Type B pancreatic cell (in vitro differentiated cells): ENCODE measurements around the gene PPP2R2B. TPM values are rescaled to one million over a fixed set of nuclear protein-coding genes. Genes with fewer than 3 reads are reported as not detected.

Experiments
- DNase-seq: peaks from one replicate; pipeline ENCODE4 v3.0.0; 2021; ENCODE audit warnings: mixed read lengths; ENCODE audit not compliant: unreplicated experiment; ENCODE audit errors: extremely low spot score
- H3K27ac Mint-ChIP-seq: 2 replicates; pipeline ENCODE4 v1.8.0; 2021; ENCODE audit warnings: mild to moderate bottlenecking, mixed read lengths
- H3K27me3 Mint-ChIP-seq: 2 replicates; pipeline ENCODE4 v1.8.0; 2021; ENCODE audit warnings: mixed read lengths
- H3K36me3 Mint-ChIP-seq: 2 replicates; pipeline ENCODE4 v1.8.0; 2021; ENCODE audit warnings: mixed read lengths
- H3K4me1 Mint-ChIP-seq: one replicate; pipeline ENCODE4 v1.8.0; 2021; ENCODE audit warnings: mixed read lengths; ENCODE audit not compliant: unreplicated experiment
- H3K4me3 Mint-ChIP-seq: 2 replicates; pipeline ENCODE4 v1.8.0; 2021; ENCODE audit warnings: mild to moderate bottlenecking, mixed read lengths
- H3K9me3 Mint-ChIP-seq: 2 replicates; pipeline ENCODE4 v1.8.0; 2021; ENCODE audit warnings: mixed read lengths
- total RNA-seq: library from RNA; stranded (reverse); gene quantifications from 2 replicates; pipeline ENCODE4 v1.2.1, GENCODE V29; 2021; ENCODE audit warnings: low replicate concordance
- TF ChIP-seq, protein P1 (sequence below): fragments of 200-600 bp; sonication (generic); conservative IDR thresholded peaks from 2 replicates; pipeline ENCODE4 v1.5.0; 2021; ENCODE audit warnings: antibody characterized with exemption, mild to moderate bottlenecking

Gene PPP2R2B
- total RNA-seq, 1 donor from 2014 or later, result 29.1 TPM

DNA sequence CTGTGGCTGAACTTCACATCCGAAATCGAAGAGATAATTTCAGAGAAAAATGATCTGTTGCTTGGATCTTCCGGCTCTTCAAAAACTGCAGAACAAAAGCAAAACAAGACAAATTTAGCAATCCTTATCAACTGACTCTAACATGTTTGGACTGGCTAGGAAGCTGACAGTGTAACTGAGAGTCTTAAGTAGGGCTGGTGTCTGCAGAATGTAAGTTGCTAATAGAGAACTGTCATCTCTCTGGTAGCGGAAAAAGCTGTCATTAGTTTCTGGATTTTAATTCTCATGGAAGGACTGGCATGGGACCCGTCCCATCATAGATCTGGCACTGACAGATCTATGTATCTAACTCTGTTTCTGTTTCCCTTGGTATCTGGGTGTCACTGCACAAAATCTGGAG lies 278.2 kb downstream of the PPP2R2B start:
- Mint-ChIP-seq H3K36me3 (peaks cover 5% of the 10 kb centered on the region), H3K4me3 (no peak overlapping the region)
- TF ChIP-seq, protein P1, sequence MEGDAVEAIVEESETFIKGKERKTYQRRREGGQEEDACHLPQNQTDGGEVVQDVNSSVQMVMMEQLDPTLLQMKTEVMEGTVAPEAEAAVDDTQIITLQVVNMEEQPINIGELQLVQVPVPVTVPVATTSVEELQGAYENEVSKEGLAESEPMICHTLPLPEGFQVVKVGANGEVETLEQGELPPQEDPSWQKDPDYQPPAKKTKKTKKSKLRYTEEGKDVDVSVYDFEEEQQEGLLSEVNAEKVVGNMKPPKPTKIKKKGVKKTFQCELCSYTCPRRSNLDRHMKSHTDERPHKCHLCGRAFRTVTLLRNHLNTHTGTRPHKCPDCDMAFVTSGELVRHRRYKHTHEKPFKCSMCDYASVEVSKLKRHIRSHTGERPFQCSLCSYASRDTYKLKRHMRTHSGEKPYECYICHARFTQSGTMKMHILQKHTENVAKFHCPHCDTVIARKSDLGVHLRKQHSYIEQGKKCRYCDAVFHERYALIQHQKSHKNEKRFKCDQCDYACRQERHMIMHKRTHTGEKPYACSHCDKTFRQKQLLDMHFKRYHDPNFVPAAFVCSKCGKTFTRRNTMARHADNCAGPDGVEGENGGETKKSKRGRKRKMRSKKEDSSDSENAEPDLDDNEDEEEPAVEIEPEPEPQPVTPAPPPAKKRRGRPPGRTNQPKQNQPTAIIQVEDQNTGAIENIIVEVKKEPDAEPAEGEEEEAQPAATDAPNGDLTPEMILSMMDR, result no peak

DNA sequence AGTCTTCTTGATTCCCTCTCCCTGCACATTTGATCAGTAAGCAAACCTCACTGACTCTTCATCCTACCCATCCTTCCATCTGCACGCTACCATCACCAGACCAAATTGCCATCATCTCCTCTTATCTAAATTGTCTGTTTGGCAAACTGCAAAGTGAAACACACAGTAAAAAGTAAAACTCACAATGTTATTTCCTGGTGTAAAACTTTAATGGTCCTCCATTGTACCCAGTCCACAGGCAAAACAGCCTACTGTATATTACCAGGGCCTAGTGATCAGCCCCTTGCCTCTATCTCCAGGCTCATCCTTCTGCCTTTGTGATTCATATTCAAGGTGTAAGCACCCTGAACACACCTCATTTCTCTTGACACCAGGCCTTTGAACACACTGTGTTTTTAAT lies 279.3 kb downstream of the PPP2R2B start:
- H3K27me3 Mint-ChIP-seq, result peaks cover 4% of the 10 kb centered on the region
- no peak overlapping the region for H3K4me3 Mint-ChIP-seq
- TF ChIP-seq, protein P1, result no peak
- H3K9me3 Mint-ChIP-seq, result no peaks in the 10 kb centered on the region
- no peak overlapping the region for H3K27ac Mint-ChIP-seq
- no peak for DNase-seq
- no peaks in the 10 kb centered on the region for H3K4me1 Mint-ChIP-seq
- peaks cover 5% of the 10 kb centered on the region for H3K36me3 Mint-ChIP-seq

More for the DNA sequence above, 278.2 kb downstream of the PPP2R2B start:
- H3K4me1 Mint-ChIP-seq, result no peaks in the 10 kb centered on the region
- H3K27me3 Mint-ChIP-seq, result peaks cover 2% of the 10 kb centered on the region
- no peak for DNase-seq
- H3K27ac Mint-ChIP-seq, result no peak overlapping the region
- no peaks in the 10 kb centered on the region for H3K9me3 Mint-ChIP-seq

DNA sequence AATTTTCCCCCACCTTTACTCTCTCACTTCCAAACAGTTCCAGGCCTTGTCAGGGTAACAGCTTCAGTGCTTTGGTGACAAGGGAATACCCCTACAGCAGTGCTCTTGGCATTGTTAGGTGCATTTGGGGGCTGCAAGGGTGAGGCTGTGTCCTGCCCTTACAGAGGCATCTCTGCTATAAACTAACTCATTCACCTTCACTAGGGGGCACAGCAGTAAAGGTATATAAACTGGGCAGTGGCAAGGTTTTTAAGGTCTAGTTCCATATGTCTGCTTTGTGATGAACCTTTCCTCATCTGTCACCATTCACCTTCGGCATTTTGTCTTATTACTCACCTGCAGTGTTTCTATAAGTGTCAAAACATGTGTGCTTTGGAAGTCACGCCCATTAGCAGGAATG lies 283.5 kb downstream of the PPP2R2B start:
- Mint-ChIP-seq H3K27me3 (peaks cover 13% of the 10 kb centered on the region), H3K9me3 (no peaks in the 10 kb centered on the region), H3K4me1 (peaks cover 4% of the 10 kb centered on the region)

DNA sequence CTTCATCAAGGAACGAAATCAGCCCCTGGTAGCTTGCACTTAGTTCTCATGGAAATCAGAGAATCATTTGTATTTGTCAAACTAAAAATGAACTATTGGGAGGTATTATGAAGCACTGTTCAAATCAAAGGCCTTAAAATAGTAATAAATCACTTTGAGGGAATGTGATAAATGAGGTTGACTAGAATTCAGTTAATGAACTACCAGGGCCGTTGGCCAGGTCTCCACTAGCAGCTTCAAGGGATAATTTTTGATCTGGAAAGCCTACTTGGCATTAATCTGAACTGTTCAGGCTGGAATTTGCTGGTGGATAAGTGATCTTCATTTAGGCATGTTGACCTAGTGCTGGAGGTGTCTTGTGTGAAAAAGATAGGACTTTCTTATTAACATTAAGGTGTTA lies 286.2 kb downstream of the PPP2R2B start:
- H3K9me3 Mint-ChIP-seq, result no peaks in the 10 kb centered on the region
- H3K36me3 Mint-ChIP-seq, result peaks cover 12% of the 10 kb centered on the region
- TF ChIP-seq, protein P1, result no peak
- H3K4me3 Mint-ChIP-seq, result no peak overlapping the region
- no peak overlapping the region for H3K27ac Mint-ChIP-seq
- H3K27me3 Mint-ChIP-seq, result peaks cover 13% of the 10 kb centered on the region
- peaks cover 18% of the 10 kb centered on the region for H3K4me1 Mint-ChIP-seq
- DNase-seq, result no peak

More for the DNA sequence above, 283.5 kb downstream of the PPP2R2B start:
- peaks cover 12% of the 10 kb centered on the region for H3K36me3 Mint-ChIP-seq
- H3K27ac Mint-ChIP-seq, result no peak overlapping the region
- TF ChIP-seq, protein P1, result no peak
- H3K4me3 Mint-ChIP-seq, result no peak overlapping the region
- DNase-seq, result no peak

DNA sequence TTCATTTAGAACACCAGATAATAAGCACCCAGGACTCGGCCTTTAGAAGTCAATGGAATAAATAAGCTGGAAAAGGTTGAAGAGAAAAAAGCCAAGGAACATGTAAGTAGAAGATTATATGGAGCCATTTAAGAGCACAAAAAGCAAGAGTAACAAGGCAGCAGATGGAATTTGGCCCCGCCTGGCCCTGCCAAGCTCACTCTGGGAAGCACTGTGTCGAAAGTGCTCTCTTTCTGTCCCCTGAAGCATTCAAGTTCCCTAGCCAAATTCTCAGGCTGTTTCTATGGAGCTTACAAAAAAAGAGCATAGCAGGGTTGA lies 289.6 kb downstream of the PPP2R2B start:
- H3K36me3 Mint-ChIP-seq, result peaks cover 12% of the 10 kb centered on the region
- TF ChIP-seq, protein P1, result no peak
- no peaks in the 10 kb centered on the region for H3K9me3 Mint-ChIP-seq
- DNase-seq, result no peak
- no peak overlapping the region for H3K27ac Mint-ChIP-seq
- H3K4me3 Mint-ChIP-seq, result peak overlapping the region; percentile 6
- peaks cover 18% of the 10 kb centered on the region for H3K4me1 Mint-ChIP-seq
- peaks cover 10% of the 10 kb centered on the region for H3K27me3 Mint-ChIP-seq
